Measurements from ENCODE around the gene CD55.

- TF ChIP-seq CTCF (IDR thresholded peaks at IDR 0.05), result no peak
- no peak for TF ChIP-seq ZFX (IDR thresholded peaks at IDR 0.05; ENCODE audit: borderline replicate concordance)
Measured at GRCh38 chr1:207306023-207306422, 15.5 kb upstream of the CD55 start.
